ENCODE data around the gene CHRNA3.

CHRNA3 gene

GRCh38 chr15:78625606-78626280, 4.9 kb upstream of the CHRNA3 start:
- TF ChIP-seq CTCF (IDR thresholded peaks at IDR 0.05; ENCODE audit: control extremely low read depth, extremely low read depth, low read depth, missing control alignments): no peak
- no peak for DNase-seq (ENCODE audit: extremely low spot score)
- ChIA-PET CTCF (interaction anchor here (1.0 to 1.2 kb wide), 4 partner anchors 11 to 84 kb away, joined by 3 read pairs; no protein-coding TSS in a partner anchor), POLR2A (no interaction called here)

GRCh38 chr15:78624651-78625590, 4.1 kb upstream of the CHRNA3 start:
- CTCF ChIA-PET: interaction anchor here (0.8 to 1.0 kb wide), 5 partner anchors 11 to 126 kb away, joined by 3 read pairs; no protein-coding TSS in a partner anchor
- no peak for TF ChIP-seq CTCF (IDR thresholded peaks at IDR 0.05; ENCODE audit: control extremely low read depth, extremely low read depth, low read depth, missing control alignments)
- DNase-seq (ENCODE audit: extremely low spot score): no peak
- POLR2A ChIA-PET: no interaction called here

- no peak for DNase-seq (ENCODE audit: extremely low spot score)
- ChIA-PET CTCF (interaction anchor here (0.8 to 1.0 kb wide), 5 partner anchors 12 to 127 kb away, joined by 3 read pairs; no protein-coding TSS in a partner anchor), POLR2A (no interaction called here)
- no peak for TF ChIP-seq CTCF (IDR thresholded peaks at IDR 0.05; ENCODE audit: control extremely low read depth, extremely low read depth, low read depth, missing control alignments)
Observed at GRCh38 chr15:78623786-78624497, 3.1 kb upstream of the CHRNA3 start.

GRCh38 chr15:78621810-78622402, 1.1 kb upstream of the CHRNA3 start:
- ChIA-PET POLR2A (no interaction called here), CTCF (no interaction called here)
- TF ChIP-seq CTCF (IDR thresholded peaks at IDR 0.05; ENCODE audit: control extremely low read depth, extremely low read depth, low read depth, missing control alignments): no peak
- no peak for DNase-seq (ENCODE audit: extremely low spot score)

GRCh38 chr15:78620021-78620526, 722 bp downstream of the CHRNA3 start:
- DNase-seq (ENCODE audit: extremely low spot score): no peak
- no peak for TF ChIP-seq CTCF (IDR thresholded peaks at IDR 0.05; ENCODE audit: control extremely low read depth, extremely low read depth, low read depth, missing control alignments)
- ChIA-PET CTCF (interaction anchor here (1.5 to 3.1 kb wide), 4 partner anchors 30 to 89 kb away, joined by 3 to 22 read pairs (median 5); no protein-coding TSS in a partner anchor), POLR2A (no interaction called here)
